SIG-M5 treated with dmso at 0.1 percent for 504 hours (cell line): ENCODE data around the gene EEF1AKMT2.
"Not testable (repeated sequence)": the region's sequence is repeated elsewhere in the genome, so short reads cannot be mapped to it uniquely, and the experiment has no call there.

Experiments
- DNase-seq: peaks from one replicate; lab custom pipeline; 2025; ENCODE audit not compliant: unreplicated experiment; lab: John Stamatoyannopoulos, UW

Gene EEF1AKMT2

DNA sequence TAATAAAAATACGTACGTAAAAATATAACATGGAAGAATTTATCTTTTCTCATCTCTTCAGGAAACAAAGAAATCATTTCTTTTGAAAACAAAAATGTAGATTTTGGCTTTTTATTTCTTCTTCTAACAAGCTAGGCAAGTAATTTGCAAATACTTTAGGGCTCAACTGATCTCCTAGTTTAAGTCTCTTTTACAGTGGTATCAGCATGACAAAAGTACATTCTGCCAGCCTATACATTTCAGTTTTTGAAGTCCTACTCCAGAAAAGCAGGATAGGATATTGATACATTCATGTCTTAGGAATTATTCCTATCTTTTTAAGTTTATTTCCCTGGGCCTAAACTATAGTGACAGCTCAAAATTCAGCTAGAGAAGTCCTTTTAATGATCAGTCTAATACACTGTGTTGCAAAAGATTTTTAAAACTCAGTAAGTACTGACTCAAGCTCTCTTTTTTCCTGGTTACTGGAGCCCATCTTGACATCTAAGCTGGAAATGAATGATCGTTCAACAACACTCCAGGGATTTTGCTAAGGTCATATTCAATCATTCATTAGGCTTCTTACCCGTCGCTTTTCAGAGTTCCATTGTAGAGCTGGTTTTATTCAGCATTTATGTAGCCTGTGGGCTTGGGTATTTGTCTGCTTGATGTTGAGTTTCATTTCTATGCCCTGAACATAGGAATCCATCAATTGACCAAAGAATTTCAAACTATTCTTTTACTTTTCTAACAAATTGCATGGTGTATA, 35.4 kb downstream of the EEF1AKMT2 start:
- no peak for DNase-seq

DNA sequence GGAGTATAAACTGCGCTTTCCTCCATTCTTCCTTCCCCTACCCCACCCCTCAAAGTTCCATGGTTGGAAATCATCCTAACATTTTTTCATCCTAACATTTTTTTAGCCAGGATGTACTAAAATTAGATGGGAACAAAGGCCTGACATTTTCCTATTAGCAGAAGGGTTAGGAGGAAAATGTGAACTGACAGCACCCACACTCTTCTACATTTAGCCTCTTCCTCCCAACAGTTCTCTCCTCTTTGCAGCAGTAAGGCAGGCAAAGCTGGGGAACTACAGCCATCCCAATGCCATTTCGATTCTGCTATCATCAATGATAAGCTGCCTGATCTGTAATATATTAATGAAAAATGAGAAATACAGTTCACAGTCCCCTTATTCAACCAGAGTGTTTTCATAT, 36.1 kb downstream of the EEF1AKMT2 start:
- DNase-seq = no peak

DNA sequence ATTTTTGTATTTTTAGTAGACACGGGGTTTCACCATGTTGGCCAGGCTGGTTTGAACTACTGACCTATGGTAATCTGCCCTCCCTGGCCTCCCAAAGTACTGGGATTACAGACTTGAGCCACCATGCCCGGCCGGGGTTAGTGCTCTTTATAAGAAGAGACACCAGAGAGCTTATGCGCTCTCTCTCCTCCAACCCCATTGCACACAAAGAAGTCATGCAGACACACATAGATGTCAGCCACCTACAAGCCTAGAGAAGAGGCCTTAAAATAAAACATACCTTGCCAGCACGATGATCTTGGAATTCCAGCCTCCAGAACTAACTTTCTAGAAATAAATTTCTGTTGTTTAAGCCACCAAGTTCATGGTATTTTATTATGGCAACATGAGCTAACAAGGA, 37.5 kb downstream of the EEF1AKMT2 start:
- DNase-seq = no peak

DNA sequence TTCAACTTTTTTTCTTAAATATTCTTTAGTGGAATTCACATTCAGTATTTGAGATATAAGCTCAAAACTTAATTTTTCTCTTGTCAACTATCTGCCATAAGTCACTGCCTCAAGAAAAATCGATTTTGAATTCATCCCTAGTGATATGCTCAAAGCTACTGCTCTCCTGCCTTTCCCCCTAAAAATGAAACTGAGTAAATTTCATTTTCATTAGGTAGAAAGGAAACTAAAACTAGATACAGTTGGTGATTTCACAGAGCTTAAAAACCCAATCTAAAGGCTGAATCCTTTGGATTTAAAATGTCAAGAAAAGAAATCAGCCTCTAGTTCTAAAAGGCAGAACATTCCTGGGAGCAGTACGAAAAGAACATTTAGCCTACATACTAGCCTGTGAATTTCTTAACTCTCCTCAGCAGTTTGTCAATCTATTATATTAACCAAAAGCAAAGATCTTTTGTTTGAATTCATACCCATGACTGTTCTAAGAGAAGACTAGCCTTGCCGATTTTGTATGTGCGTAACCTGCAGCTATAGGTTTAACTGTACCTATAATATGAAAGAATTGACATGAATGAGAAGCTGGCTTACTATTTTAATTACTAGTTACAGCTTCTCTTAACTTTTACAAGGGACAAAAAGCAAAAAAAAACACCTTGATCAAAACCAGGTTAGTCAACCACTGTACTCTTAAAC, 42.6 kb downstream of the EEF1AKMT2 start:
- DNase-seq = no peak

DNA sequence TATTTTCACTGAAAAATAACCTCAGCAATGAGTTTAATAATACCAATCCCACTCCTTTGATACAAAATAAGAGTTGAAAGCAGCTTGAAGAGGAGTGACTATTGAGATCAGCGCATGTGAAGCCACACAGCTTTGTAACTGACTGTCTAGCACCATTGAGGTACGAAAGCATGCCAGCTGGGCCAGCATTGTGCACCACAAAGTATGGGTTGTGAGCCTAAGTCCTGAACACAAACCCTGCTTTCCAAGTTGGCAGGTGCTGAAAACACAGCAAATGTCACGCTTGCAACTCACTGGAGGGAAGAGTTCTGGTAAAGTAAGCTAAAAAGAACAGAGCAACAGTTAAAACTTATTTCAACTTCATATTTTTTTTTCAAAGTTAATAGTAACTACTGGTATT, 43.5 kb downstream of the EEF1AKMT2 start:
- no peak for DNase-seq

DNA sequence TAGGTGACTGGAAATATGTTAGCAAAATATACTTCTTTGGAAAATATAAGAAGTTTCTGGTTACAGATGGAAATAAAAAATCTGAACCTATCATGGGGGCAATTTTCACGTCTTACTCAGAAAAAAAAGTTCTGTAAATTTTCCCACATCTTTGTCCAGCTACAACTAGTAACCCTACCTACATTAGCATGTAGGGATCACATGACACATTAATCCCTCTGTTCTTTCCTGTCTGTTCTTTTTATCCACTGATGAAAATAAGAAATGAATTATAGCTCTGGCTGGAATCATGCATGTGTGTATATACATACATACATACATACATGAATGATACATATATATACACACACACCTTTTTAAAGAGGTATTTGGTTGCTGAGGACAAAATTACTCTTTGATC, 43.9 kb downstream of the EEF1AKMT2 start:
- no peak for DNase-seq

DNA sequence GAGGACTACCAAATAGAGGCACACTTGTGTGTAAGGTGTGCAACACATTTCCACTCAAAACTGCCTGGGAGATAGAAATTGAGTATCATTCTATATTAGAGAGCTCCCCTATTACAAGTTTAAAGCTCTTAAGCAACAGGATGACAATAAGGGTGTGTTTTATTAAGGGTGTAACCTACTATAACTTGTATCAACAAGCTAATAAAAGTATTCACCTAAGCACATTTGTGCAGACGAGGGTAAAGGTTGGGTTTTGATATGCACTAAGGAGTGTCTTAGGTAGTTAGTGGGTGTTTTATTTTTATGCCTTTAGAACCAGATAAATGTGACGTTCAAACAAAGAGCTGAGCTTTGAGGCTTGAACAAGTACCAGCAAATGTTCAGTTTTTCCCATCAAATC, 44.7 kb downstream of the EEF1AKMT2 start:
- no peak for DNase-seq

DNA sequence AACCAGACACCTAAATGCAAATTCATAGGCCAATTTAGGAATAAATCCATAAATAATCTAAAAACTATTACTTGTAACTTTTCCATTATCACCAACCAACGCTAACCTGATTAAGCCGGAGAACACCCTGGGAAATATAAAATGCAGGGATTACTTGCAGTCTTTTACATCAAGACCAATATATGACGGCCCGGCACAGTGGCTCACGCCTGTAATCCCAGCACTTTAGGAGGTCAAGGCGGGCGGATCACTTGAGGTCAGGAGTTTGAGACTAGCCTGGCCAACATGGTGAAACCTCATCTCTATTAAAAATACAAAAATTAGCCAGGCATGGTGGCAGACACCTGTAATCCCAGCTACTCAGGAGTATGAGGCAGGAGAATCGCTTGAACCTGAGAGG, 45.2 kb downstream of the EEF1AKMT2 start:
- not testable (repeated sequence) for DNase-seq

DNA sequence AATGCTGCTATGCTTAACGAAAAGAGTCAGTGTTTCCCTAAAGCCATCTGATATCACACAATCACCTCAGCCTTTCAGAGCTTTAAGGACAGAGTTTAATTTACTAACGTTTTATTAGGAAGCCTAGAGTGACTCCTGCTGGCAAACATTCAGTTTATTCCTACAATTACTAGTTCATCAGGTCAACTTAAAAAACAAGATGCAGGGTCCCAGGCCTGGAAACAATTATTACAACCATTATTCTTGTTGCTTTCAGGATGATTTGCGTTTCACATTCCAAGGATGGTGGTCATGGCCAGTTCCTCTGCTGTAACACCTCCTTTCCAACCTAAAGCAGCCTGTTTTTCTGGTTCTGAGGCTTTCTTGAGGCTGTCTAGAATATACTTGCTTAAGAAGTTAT, 46.0 kb downstream of the EEF1AKMT2 start:
- peak; percentile 70 for DNase-seq

DNA sequence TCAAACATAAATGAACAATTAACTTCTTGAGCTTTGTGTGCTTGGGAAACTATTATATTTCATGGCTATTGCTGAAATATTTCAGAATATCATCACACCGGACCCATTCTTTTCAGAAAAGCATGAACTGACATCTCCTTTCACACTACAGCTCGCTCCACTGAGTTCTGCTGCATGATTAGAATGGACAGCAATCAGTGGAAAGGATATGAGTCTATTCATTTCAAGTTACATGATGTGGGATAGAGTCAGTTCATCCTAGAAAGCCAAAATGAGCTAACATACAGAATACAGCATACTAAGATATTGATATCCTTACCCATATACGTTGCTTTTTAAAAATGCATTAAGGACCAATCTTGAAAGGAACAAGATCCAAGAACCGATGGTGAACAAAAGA, 46.4 kb downstream of the EEF1AKMT2 start:
- no peak for DNase-seq

DNA sequence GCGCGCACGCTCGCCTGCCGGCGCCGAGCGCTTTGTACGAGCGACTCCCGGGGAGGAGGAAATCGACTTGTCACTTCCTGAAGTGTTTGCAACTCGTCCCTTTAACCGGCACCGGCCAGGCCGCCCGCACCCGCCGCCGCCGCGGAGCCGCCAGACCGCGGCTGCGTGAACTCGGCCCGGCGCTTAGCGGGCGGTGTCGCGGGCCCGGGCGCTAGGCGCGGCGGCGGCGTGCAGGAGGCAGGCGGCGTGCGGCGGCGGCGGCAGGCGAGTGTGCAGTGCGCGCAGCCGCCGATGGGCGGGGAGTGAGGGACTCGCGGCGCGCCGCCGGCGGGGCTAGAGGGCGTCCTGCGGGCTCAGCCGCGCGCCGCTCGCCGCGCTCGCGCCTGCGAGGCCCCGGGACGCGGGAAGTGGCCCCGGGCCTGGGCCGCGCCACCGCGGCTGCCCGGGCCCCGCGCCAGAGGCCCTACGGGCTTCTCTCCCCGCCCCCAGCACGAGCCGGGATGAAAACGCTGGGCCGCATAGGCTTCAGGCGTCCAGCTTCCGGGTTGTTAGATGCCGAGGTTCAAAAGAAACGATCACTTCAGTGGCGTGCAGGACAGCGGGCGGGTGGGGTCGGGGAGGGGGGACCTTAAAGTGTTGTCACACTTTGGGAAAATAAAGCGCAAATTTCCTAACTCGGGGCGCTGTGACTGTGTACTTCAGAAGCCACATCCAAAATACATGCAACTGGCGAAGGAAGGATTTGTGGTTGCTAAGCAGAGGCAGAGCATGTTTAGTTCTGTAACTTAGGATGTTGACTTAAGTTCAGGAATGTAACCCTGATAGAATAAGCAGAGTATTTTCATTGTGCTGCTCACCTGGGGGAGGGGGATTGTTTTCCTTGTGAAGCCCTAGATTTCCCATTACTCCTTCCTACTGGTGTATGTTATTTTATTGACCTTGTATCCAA, 47.3 kb downstream of the EEF1AKMT2 start, which contains the start of gene FAM53B:
Gene FAM53B, minus strand, starts transcription at position 277 of the 949 bp plus-strand sequence. CDS start 37,665 bp downstream, outside the sequence.
- DNase-seq = peak; percentile 83

DNA sequence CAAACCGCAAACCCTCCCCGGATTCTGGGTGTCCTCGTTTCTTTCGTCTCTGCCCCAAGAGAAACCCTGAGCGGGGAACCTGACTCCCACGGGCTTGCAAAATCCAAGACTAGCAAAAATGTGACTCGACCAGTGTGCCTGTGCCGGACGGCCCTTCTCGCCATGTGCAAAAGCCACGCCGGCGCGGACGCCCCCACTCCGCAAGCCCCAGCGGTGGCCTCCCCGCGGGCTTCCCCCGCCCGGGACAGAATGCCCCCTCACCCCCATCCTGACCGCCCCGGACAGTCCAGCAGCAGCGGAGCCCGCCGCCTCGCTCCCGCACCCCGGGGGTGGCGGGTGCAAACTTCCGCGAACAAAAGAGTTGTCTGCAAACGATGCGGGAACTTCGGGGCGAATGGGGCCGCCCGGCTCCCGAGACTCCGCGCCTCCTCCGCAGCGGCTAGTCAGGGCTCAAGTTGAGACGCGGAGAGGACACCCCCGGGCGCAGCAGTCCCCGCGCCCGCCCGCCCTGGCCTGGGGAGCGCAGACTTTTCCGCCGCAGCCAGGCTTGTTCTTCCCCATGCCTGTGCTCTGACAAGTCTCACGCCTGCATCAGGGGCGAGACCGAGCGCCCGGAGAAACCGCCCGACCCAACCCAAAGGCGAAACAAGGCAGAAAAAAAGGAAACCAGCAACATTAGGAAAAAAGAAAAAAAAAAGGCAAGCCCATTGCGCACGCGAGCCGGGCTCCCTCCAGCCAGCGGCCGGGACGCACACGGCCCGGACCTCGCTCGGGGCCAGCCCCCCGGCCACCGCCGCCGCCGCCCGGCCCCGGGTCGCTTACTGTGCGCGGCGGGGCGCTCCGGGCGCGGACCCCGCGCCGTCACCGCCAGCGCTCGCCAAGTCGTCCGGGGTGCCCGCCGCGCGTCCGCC, 48.2 kb downstream of the EEF1AKMT2 start:
- peak; percentile 56 for DNase-seq

DNA sequence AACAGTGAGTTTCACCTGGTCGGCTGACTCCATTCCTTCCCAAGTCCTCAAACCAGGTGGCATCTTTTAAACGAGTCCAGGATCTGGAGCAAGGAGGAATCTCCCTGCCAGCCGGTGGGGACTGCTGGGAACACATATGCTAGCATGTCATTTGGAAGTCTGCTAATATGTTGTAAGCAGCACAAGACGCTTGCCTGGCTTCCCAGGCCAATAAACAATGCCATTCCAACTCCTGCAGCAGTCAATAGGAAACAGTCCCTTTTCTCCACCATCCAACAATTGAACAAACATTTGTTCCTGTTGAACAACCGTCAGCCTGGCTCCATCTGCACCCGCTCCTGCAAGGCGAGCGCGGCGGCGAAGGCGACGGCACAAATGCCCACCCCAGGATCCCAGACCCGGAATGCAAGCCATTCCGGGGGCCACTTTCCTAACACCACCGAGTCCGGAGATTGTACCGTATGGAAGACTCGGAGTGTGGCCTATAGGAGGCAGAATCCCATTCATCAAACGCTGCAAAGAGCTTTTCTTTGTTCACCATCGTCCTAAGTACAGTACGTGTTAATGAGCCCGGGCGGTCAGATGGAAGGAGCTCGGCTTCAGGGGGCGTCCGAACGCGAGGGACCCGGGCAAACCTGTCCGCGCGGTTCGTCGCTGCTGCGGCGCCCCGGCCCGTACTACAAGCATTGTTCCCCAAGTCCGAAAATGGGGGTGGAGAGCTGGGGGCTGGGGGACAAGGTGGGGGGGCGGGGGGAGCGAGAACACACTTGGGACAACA, 49.1 kb downstream of the EEF1AKMT2 start:
- peak; percentile 56 for DNase-seq

DNA sequence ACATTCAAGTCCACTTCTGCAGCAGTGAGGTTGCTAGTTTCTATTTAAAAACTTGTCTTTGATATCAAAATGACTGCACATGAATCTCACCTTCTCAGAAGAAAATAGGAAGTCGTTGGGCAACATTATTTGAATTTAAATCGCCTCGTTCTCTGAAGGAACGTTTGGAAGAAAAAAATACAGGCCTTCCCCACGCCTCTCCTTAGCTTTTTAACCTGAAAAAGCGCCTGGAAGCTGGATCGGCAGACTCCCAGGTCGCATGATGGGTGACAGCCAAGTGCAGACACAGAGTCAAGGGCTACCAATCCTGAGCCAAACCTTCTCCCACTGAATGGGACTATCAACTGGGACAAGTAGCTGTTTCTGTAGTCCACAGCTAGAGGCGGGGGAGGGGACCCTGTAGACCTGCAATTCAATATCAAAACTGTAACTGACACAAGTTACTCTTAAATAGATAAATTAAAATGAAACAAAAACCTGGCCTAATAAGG, 49.7 kb downstream of the EEF1AKMT2 start:
- DNase-seq = no peak

DNA sequence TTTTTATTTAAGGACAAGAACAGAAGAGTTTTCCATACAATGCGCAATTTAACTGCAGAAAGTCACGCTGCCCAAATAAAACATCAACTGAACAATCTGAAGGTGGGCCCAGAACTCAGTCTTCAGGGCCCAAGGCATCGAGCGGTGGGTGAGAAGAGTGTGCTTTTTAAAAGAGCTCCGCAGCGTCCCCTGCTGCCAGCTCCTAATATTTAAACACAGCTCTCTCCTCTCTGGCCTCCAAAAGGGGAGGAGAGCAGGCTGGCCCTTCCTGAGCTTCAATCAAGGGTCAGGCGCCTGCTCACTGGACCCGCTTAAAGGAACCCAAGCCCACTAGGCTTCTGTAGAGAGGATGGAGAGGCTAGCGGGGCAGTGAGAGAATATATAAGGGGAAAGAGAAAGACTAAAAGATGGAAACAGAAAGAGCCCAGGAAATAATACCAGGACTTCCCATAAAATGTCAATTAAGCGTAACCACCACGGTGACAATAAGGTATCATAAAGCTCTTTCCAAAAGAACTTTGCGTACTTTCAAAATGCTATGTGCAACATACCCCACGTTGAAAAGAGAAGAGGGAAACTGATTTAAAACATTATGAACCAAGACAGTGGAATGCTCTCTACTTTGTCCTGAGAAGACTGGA, 50.3 kb downstream of the EEF1AKMT2 start:
- peak; percentile 70 for DNase-seq

DNA sequence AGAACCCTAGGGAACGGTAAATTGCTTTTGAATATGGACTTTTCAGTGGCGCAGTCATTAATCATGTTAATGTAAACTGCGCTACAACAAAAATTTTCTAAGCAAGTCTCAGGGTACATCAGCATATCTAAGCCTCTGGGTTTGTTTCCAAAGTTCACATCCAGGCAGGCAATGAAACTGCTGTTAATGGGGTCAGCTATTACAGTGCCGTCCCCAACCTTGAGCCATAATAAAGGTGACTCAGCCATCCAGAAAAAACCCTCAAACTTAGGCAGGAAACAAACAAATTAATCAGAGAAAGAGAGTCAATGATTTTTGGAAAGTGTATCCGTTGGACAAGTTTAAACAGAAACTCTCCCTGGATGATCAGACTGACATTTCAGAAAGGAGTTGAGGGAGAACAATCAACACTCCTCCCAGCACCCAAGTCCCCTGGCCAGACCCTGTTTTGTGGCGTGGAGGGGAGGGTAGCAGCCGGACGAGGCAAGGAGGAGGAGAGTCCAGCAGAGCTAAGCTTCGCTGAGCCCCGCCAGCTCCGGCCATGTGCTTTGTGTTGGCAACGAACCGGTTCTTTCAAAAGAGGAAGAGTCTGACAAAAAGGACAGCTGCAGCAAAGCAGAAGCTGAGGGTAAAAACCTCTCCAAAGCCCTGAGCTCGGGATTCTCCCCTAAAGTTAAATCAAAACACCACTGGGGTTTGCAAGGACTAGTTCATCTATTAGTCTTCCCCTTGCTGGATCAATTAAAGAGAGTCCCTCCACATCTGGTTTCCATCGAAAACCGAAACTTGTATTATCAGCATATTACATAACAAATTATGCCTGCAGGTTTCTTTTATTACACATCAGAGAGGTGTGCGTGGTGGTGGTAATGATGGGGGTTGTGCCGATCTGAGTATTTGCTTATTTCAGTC, 51.1 kb downstream of the EEF1AKMT2 start:
- DNase-seq = peak; percentile 69

DNA sequence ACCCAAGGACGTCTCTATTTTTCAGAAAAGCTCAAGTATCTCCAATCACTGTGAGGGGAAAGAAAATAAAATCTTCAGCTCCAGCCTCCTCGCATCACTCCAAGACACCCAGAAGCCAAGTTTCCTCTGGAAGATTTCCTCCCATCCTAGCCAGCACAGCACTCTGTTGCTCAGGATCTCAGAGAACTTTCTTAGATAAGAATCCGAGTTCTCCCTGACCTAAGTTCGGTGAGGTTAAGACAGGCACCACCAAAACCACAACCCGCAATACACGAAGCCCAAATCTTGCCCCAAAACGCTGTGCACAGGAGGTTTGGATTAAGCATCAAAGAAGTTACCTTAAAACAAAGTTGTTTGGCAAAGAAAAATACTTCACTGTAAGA, 51.7 kb downstream of the EEF1AKMT2 start:
- DNase-seq = no peak
